ENCODE data around the gene NECAB3. TPM values are rescaled to one million over a fixed set of nuclear protein-coding genes. Genes with fewer than 3 reads are reported as not detected.

Gene NECAB3
- total RNA-seq, 2 experiments from 2014 or later, result 12.7 to 14.3 TPM

DNA sequence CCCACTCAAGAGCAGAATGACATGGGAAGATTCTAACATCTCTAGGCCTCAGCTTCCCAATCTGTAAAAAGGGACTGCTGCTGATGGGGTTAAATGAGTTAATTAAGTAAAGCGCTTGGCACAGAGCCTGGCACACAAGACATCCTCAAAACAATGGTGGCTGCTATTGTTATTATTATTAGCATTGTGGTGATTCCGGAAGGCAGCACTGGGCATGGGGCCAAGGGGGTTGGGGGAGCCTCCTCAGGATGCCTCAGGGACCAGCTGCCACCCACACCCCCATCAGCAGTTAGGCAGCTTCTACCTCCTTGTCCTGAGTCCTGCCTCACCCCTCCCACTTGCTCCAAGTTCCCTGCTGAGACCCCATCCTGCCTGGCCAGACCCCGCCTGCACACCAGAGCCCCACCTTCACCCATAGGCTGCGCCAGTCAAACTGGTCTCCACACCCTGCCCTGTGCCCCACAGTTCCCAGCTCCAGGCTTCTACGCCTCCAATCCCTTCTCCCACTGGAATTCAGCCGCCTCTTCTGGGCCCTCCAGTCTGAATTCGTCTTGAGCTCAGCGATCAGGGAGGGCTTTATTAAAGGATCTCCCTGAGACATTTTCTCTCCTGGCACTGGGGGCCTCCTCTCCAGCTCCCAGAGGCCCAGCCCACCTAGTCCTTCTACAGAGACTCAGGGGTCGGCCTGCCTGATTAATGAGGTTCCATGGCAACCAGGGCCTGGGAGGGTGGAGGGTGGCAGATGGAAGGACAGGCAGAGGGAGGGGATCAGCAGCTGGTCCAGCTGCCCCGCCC lies 10.5 kb upstream of the NECAB3 start:
- H3K36me3 Mint-ChIP-seq (ENCODE audit: low read depth), result peaks cover 39% of the 10 kb centered on the region
- DNase-seq, result no peak
- H3K4me3 Mint-ChIP-seq, result peak overlapping the region; percentile 87
- H3K9me3 Mint-ChIP-seq, result no peaks in the 10 kb centered on the region
- H3K27ac Mint-ChIP-seq, result peak overlapping the region; percentile 44
- intact Hi-C loops (cut with micrococcal nuclease), result loop anchor here (5.0 kb wide), 1 partner anchor 93 kb away; no protein-coding TSS in a partner anchor
- H3K27me3 Mint-ChIP-seq (ENCODE audit: low read depth), result no peaks in the 10 kb centered on the region
- H3K4me1 Mint-ChIP-seq (ENCODE audit: low read depth), result peaks cover 69% of the 10 kb centered on the region
- CTCF ChIA-PET, result interaction anchor here (0.8 to 1.7 kb wide), 3 partner anchors 16 to 194 kb away, joined by 3 to 13 read pairs (median 3); partner anchors contain the start of gene CBFA2T2

DNA sequence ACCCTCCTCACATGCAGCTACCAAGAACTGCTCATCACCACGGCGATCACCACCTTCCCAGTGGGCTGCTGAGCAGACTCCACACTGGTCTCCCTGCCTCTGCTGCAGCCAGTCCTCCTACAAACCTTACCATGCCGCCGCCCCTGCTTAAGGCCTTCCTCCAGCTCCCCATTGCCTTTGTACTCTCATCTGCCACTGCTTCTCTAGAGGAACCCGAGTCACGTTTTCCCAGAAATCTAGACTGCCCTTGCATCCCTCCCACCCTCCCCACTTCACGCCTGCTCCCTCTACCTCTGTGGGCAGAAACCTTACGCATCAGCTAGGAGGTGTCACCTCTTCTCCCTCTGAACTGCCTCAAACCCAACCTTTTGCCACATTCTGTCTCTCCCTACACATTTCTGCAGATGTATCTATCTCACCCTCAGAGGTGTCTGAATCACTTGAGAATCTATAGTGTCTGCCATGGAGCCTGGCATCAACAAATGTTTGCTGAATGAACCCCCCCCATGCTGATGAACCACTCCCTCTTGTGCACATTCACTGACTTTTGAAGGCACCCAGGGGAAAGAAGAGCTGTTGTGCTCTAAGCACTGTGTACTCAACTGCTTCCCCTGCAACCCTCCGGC lies 7.6 kb upstream of the NECAB3 start:
- DNase-seq, result no peak
- Mint-ChIP-seq H3K4me1 (ENCODE audit: low read depth) (peaks cover 58% of the 10 kb centered on the region), H3K27ac (no peak overlapping the region), H3K4me3 (no peak overlapping the region), H3K9me3 (no peaks in the 10 kb centered on the region), H3K27me3 (ENCODE audit: low read depth) (no peaks in the 10 kb centered on the region), H3K36me3 (ENCODE audit: low read depth) (peaks cover 66% of the 10 kb centered on the region)
- CTCF ChIA-PET, result interaction anchor here (5.5 kb wide), 1 partner anchor 14 kb away, joined by 36 read pairs; the partner anchor contains the start of gene ACTL10
- intact Hi-C loops (cut with micrococcal nuclease), result no loop called here

GRCh38 chr20:33681288-33681687 lies 7.1 kb upstream of the NECAB3 start:
- peaks cover 54% of the 10 kb centered on the region for H3K4me1 Mint-ChIP-seq (ENCODE audit: low read depth)
- H3K36me3 Mint-ChIP-seq (ENCODE audit: low read depth), result peaks cover 71% of the 10 kb centered on the region
- CTCF ChIA-PET, result interaction anchor here (5.5 kb wide), 1 partner anchor 13 kb away, joined by 36 read pairs; the partner anchor contains the start of gene ACTL10
- no peak overlapping the region for H3K27ac Mint-ChIP-seq
- no peaks in the 10 kb centered on the region for H3K9me3 Mint-ChIP-seq
- H3K4me3 Mint-ChIP-seq, result no peak overlapping the region
- DNase-seq, result no peak
- no peaks in the 10 kb centered on the region for H3K27me3 Mint-ChIP-seq (ENCODE audit: low read depth)
- intact Hi-C loops (cut with micrococcal nuclease), result no loop called here

DNA sequence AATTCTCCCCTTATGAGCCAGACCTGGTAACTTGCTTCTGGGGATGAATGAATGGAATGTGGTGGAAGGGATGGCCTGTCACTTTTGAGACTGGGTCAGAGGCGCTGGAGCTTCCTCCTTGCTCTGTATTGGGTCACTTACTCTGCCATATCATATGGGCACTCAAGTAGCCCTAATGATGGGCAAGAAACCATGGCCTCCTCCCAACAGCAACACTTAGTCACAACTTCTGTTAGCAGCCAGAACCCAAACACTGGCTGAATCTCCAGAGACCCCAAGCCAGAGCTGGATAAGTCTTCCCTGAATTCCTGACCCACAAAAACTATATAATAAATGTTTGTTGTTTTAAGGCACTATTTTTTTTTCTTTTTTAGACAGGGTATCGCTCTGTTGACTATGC lies 6.5 kb upstream of the NECAB3 start:
- Mint-ChIP-seq H3K27me3 (ENCODE audit: low read depth) (no peaks in the 10 kb centered on the region), H3K36me3 (ENCODE audit: low read depth) (peaks cover 71% of the 10 kb centered on the region), H3K4me3 (no peak overlapping the region), H3K27ac (peak overlapping the region; percentile 8), H3K9me3 (no peaks in the 10 kb centered on the region), H3K4me1 (ENCODE audit: low read depth) (peaks cover 56% of the 10 kb centered on the region)
- intact Hi-C loops (cut with micrococcal nuclease), result no loop called here
- no peak for DNase-seq
- CTCF ChIA-PET, result interaction anchor here (5.5 kb wide), 1 partner anchor 13 kb away, joined by 36 read pairs; the partner anchor contains the start of gene ACTL10

DNA sequence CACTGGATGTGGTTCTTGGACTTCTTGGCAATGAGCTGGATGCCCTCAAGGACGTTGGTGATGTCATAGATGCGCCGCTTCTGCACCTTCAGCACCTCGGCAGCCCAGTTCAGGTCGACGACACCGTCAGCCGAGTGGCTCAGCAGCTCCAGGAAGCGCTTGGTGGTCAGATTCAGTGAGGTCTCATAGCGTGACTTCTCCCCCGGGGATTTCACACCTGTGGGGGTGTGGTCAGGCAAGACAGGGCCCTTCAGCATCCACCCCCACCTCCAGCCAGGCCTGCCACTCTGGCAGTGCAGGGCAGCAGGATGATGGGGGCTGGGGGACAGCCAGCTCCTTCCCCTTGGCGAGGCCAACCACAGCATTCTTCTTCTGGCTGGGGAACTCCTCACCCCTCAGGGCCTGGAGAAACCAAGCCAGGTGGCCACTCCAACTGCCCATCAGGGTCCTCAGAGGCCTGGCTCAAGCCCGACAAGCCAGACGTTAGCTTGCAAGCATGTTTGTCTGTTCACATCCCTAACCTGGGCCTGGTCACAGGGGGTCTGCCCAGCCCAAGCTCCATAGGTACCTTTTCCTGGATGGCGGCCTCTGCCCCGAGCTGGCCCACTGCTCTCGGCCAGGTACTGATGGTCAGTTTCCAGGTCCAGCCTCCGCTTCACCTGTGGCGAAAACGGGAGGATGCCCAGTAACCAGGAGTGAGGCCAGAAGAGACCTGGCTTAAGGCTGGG lies 5.7 kb upstream of the NECAB3 start:
- DNase-seq, result peak; percentile 62
- intact Hi-C loops (cut with micrococcal nuclease), result loop anchor here (2.0 kb wide), 1 partner anchor 17 kb away; the partner anchor contains the start of gene C20orf144
- Mint-ChIP-seq H3K27ac (peak overlapping the region; percentile 54), H3K4me1 (ENCODE audit: low read depth) (peaks cover 58% of the 10 kb centered on the region), H3K9me3 (no peaks in the 10 kb centered on the region), H3K4me3 (no peak overlapping the region), H3K36me3 (ENCODE audit: low read depth) (peaks cover 67% of the 10 kb centered on the region), H3K27me3 (ENCODE audit: low read depth) (no peaks in the 10 kb centered on the region)
- CTCF ChIA-PET, result interaction anchor here (0.8 to 5.5 kb wide), 5 partner anchors 12 to 223 kb away, joined by 3 to 36 read pairs (median 3); partner anchors contain the start of genes ACTL10 and ZNF341

GRCh38 chr20:33677991-33678702 lies 3.9 kb upstream of the NECAB3 start:
- Mint-ChIP-seq H3K36me3 (ENCODE audit: low read depth) (peaks cover 61% of the 10 kb centered on the region), H3K27ac (no peak overlapping the region)

DNA sequence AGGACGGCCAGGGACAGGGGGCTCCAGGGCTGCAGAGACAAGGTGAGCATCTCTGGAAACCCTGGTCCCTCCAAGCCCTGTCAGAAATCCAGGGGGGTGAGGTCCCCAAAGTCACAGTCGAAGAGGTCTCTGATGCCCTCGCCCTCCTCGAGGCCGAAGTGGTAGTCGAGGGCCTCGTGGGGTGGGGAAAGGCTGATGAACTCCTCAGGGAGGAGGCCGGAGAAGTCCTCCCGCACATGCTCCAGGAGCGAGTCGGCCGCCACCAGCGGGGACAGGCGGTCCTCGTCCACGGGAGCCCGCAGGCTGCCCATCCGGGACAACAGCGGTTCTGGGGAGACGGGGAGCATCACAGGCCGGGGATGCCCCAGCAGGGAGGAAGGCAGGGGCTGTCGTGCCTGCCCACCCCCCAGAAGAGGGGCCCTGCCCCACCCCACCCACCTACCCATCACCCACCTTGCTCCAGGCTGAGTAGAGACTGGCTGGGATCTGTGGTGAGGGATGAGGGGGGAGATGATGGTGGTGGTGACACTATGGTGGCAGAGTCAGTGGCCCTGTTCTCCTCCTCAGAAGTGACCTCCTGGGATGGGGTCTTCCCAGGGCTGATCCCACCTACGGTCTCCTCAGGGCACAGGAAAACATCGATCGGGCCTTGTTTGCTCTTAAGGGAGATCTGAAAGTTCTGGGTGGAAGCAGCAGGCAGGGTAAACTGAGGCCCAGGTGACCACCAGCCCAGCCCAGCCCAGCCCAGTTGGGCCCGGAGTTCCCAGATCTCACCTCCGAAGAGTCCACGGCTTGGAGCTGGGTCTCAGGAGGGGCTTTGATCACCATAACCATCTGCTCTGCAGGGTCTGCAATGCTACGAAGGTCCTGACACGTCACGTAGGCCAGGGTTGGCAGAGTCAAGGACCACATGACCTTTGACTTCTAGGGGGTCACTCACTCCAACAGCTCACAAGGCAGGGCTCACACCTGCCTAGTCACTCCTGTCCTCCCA lies 2.7 kb upstream of the NECAB3 start:
- CTCF ChIA-PET, result interaction anchor here (5.5 kb wide), 1 partner anchor 9 kb away, joined by 36 read pairs; the partner anchor contains the start of gene ACTL10
- intact Hi-C loops (cut with micrococcal nuclease), result no loop called here
- H3K4me3 Mint-ChIP-seq, result no peak overlapping the region
- peaks cover 49% of the 10 kb centered on the region for H3K36me3 Mint-ChIP-seq (ENCODE audit: low read depth)
- no peak for DNase-seq
- peaks cover 54% of the 10 kb centered on the region for H3K4me1 Mint-ChIP-seq (ENCODE audit: low read depth)
- H3K27ac Mint-ChIP-seq, result no peak overlapping the region
- H3K27me3 Mint-ChIP-seq (ENCODE audit: low read depth), result no peaks in the 10 kb centered on the region
- no peaks in the 10 kb centered on the region for H3K9me3 Mint-ChIP-seq

More at GRCh38 chr20:33677991-33678702, 3.9 kb upstream of the NECAB3 start:
- no peak for DNase-seq
- Mint-ChIP-seq H3K4me3 (no peak overlapping the region), H3K9me3 (no peaks in the 10 kb centered on the region), H3K27me3 (ENCODE audit: low read depth) (no peaks in the 10 kb centered on the region), H3K4me1 (ENCODE audit: low read depth) (peaks cover 58% of the 10 kb centered on the region)
- CTCF ChIA-PET, result interaction anchor here (5.5 kb wide), 1 partner anchor 10 kb away, joined by 36 read pairs; the partner anchor contains the start of gene ACTL10
- intact Hi-C loops (cut with micrococcal nuclease), result loop anchor here (2.0 kb wide), 1 partner anchor 15 kb away; the partner anchor contains the start of gene C20orf144

GRCh38 chr20:33676121-33676520 lies 1.9 kb upstream of the NECAB3 start:
- intact Hi-C loops (cut with micrococcal nuclease), result no loop called here
- Mint-ChIP-seq H3K4me3 (no peak overlapping the region), H3K9me3 (no peaks in the 10 kb centered on the region), H3K27ac (no peak overlapping the region), H3K36me3 (ENCODE audit: low read depth) (peaks cover 44% of the 10 kb centered on the region), H3K4me1 (ENCODE audit: low read depth) (peaks cover 45% of the 10 kb centered on the region), H3K27me3 (ENCODE audit: low read depth) (no peaks in the 10 kb centered on the region)
- DNase-seq, result no peak
- CTCF ChIA-PET, result no interaction called here

DNA sequence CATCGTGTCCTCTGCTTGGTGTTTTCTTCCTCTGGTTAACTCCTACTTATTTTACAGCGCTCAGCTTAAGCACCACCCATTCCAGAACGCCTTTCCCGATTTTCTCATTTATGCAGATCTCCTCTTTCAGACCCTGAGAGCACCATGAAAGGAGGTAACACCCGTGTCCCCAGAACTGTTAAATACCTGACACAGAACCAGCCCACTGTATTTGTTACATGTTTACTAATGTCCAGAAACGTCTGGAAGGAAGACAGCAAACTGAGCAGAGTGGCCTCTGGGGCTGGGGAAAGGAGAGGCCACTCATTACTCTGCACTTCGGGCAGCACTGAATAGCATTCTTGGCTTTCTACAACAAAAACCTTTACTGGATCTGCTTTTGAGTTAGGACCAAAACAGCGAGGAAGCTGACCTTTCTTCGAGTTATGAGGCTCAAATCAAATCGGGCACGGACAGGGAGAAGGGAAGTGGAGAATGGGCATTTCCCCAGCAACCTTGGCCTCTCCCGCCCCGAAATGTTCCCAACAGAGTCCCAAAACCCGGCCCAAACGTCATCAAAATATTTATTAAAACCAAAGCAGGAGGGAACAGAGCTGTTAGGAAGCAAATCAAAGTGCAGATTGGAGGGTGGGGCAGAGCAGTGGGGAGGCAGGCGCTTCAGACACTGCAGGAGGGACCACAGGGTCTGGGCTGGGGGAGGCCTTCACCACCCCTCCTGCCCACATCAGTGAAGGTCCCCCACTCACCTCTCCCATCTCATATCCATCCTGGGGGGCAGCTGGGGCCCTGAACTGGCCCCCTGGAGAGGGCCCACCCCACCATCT lies 1.1 kb upstream of the NECAB3 start:
- intact Hi-C loops (cut with micrococcal nuclease), result no loop called here
- Mint-ChIP-seq H3K4me3 (peak overlapping the region; percentile 41), H3K27ac (no peak overlapping the region), H3K4me1 (ENCODE audit: low read depth) (peaks cover 38% of the 10 kb centered on the region), H3K36me3 (ENCODE audit: low read depth) (peaks cover 38% of the 10 kb centered on the region), H3K9me3 (no peaks in the 10 kb centered on the region), H3K27me3 (ENCODE audit: low read depth) (no peaks in the 10 kb centered on the region)
- CTCF ChIA-PET, result interaction anchor here (0.6 to 0.8 kb wide), 2 partner anchors 53 to 114 kb away, joined by 3 read pairs; no protein-coding TSS in a partner anchor
- no peak for DNase-seq
